IMR-90 (cell line): ENCODE data around the gene LUC7L2. TPM values are rescaled to one million over a fixed set of nuclear protein-coding genes. Genes with fewer than 3 reads are reported as not detected.

Source experiments
- ATAC-seq: fragments of 200-7000 bp; cut with Tn5 transposase; 2 replicates; pipeline ENCODE4 v1.9.1; 2020; ENCODE audit warnings: low read depth, mild to moderate bottlenecking, moderate library complexity
- BruUV-seq: library from RNA; stranded (reverse); fragments of 400-500 nt; replicated peaks from 2 replicates; lab custom pipeline; 2021; lab: Mats Ljungman, UMichigan
- CTCF ChIA-PET: fragments of 300-600 bp; formaldehyde crosslinking; extraction: SDS; loops from one replicate; lab custom pipeline; 2021; ENCODE audit warnings: antibody characterized with exemption; lab: Yijun Ruan, JAX
- POLR2A ChIA-PET: fragments of 300-600 bp; sonication (Branson Sonifier 250); formaldehyde crosslinking; loops from one replicate; lab custom pipeline; 2022; ENCODE audit warnings: antibody characterized with exemption; ENCODE audit not compliant: unreplicated experiment; lab: Charles Lee
- DNase-seq: peaks from one replicate; pipeline ENCODE4 v3.0.0; 2013
- H2AFZ ChIP-seq: replicated peaks from 2 replicates; pipeline ENCODE3; 2013; ENCODE audit warnings: low read length, mild to moderate bottlenecking; ENCODE audit not compliant: poor library complexity
- H2AK5ac ChIP-seq: 2 replicates; pipeline ENCODE4 v1.6.1; 2013; ENCODE audit warnings: low read depth, low read length, inconsistent platforms
- H2AK9ac ChIP-seq: replicated peaks from 2 replicates; pipeline ENCODE3; 2013; ENCODE audit warnings: mild to moderate bottlenecking, low read depth, low read length, moderate library complexity; ENCODE audit not compliant: poor library complexity
- H2BK120ac ChIP-seq: 2 replicates; pipeline ENCODE4 v1.6.1; 2013; ENCODE audit warnings: low read depth, low read length, inconsistent platforms
- H2BK15ac ChIP-seq: 3 replicates; pipeline ENCODE4 v1.6.1; 2013; ENCODE audit warnings: low read depth, low read length, inconsistent platforms
- H2BK20ac ChIP-seq: 2 replicates; pipeline ENCODE4 v1.6.1; 2013; ENCODE audit warnings: low read depth, mild to moderate bottlenecking, inconsistent platforms, low read length, moderate library complexity
- H2BK5ac ChIP-seq: 2 replicates; pipeline ENCODE4 v1.6.1; 2013; ENCODE audit warnings: mild to moderate bottlenecking, low read depth, low read length, inconsistent platforms; ENCODE audit not compliant: poor library complexity, severe bottlenecking
- H3K14ac ChIP-seq: replicated peaks from 2 replicates; pipeline ENCODE4 v1.6.1; 2013; ENCODE audit warnings: low read depth, low read length, inconsistent platforms
- H3K18ac ChIP-seq: 2 replicates; pipeline ENCODE4 v1.6.1; 2013; ENCODE audit warnings: low read depth, low read length, control low read depth
- H3K23ac ChIP-seq: 2 replicates; pipeline ENCODE4 v1.6.1; 2013; ENCODE audit warnings: low read depth, low read length, inconsistent platforms
- H3K27ac ChIP-seq: 2 replicates; pipeline ENCODE4 v1.5.1; 2013; ENCODE audit warnings: mild to moderate bottlenecking, control low read depth, low read length; ENCODE audit not compliant: insufficient read depth
- H3K27me3 ChIP-seq: 2 replicates; pipeline ENCODE4 v1.6.1; 2013; ENCODE audit warnings: low read length; ENCODE audit not compliant: control insufficient read depth, insufficient read depth
- H3K36me3 ChIP-seq: 2 replicates; pipeline ENCODE4 v1.6.1; 2013; ENCODE audit warnings: low read length, mixed read lengths; ENCODE audit not compliant: control insufficient read depth, insufficient read depth
- H3K4ac ChIP-seq: 2 replicates; pipeline ENCODE4 v1.6.1; 2013; ENCODE audit warnings: low read depth, low read length, inconsistent platforms
- H3K4me1 ChIP-seq: 2 replicates; pipeline ENCODE4 v1.6.1; 2013; ENCODE audit warnings: low read length, mixed read lengths; ENCODE audit not compliant: control insufficient read depth, insufficient read depth
- H3K4me2 ChIP-seq: 2 replicates; pipeline ENCODE4 v1.6.1; 2013; ENCODE audit warnings: low read depth, mild to moderate bottlenecking, control low read depth, low read length, moderate library complexity
- H3K4me3 ChIP-seq: 2 replicates; pipeline ENCODE4 v1.5.1; 2013; ENCODE audit warnings: low read depth, mild to moderate bottlenecking, control low read depth, low read length, moderate library complexity; ENCODE audit not compliant: insufficient read depth
- H3K56ac ChIP-seq: 2 replicates; pipeline ENCODE4 v1.6.1; 2013; ENCODE audit warnings: low read length, inconsistent platforms; ENCODE audit not compliant: insufficient read depth; ENCODE audit errors: extremely low read depth
- H3K79me1 ChIP-seq, 2 experiments: 2 replicates each; pipeline ENCODE4 v1.6.1; 2013; ENCODE audit warnings: low read length in 2 of 2, inconsistent platforms in 1 of 2, low read depth in 1 of 2
- H3K9ac ChIP-seq: 2 replicates; pipeline ENCODE4 v1.6.1; 2013; ENCODE audit warnings: low read depth, low read length, control low read depth
- H3K9me1 ChIP-seq: 2 replicates; pipeline ENCODE4 v1.6.1; 2013; ENCODE audit warnings: low read length, inconsistent platforms; ENCODE audit not compliant: insufficient read depth
- H3K9me3 ChIP-seq: 2 replicates; pipeline ENCODE4 v1.6.1; 2013; ENCODE audit warnings: low read length; ENCODE audit not compliant: control insufficient read depth, insufficient read depth
- H4K20me1 ChIP-seq: 2 replicates; pipeline ENCODE4 v1.6.1; 2013; ENCODE audit warnings: low read length, inconsistent platforms; ENCODE audit not compliant: insufficient read depth
- H4K5ac ChIP-seq: 2 replicates; pipeline ENCODE4 v1.6.1; 2013; ENCODE audit warnings: mild to moderate bottlenecking, low read depth, low read length, control low read depth
- H4K8ac ChIP-seq, 2 experiments: 2 replicates each; pipeline ENCODE4 v1.6.1; 2013; ENCODE audit warnings: low read depth in 2 of 2, low read length in 2 of 2, control low read depth in 1 of 2, inconsistent platforms in 1 of 2
- H4K91ac ChIP-seq: 2 replicates; pipeline ENCODE4 v1.6.1; 2013; ENCODE audit warnings: low read depth, low read length, inconsistent platforms; ENCODE audit not compliant: insufficient read depth
- BHLHE40 ChIP-seq: fragments of 150-350 bp; IDR thresholded peaks from 2 replicates; pipeline ENCODE4 v1.6.1; 2016; ENCODE audit warnings: mild to moderate bottlenecking, low read depth, low read length
- CEBPB ChIP-seq: IDR thresholded peaks from 2 replicates; pipeline ENCODE4 v1.6.1; 2012; ENCODE audit warnings: low read depth, low read length, improper control_type of control experiment
- CHD1 ChIP-seq: IDR thresholded peaks from 2 replicates; pipeline ENCODE4 v1.6.1; 2012; ENCODE audit warnings: low read depth, low read length, improper control_type of control experiment
- CTCF ChIP-seq: conservative IDR thresholded peaks from 2 replicates; pipeline ENCODE4 v1.5.1; 2012; ENCODE audit warnings: mild to moderate bottlenecking, low read depth, low read length, improper control_type of control experiment
- ELK1 ChIP-seq: fragments of 150-350 bp; IDR thresholded peaks from 2 replicates; pipeline ENCODE4 v1.6.1; 2016; ENCODE audit warnings: low read depth, mild to moderate bottlenecking, low read length, moderate library complexity, borderline replicate concordance
- FOS ChIP-seq: fragments of 150-350 bp; IDR thresholded peaks from 2 replicates; pipeline ENCODE4 v1.6.1; 2016; ENCODE audit warnings: low read depth, low read length
- MAFK ChIP-seq: IDR thresholded peaks from 2 replicates; pipeline ENCODE4 v1.6.1; 2012; ENCODE audit warnings: low read depth, low read length, improper control_type of control experiment
- MAZ ChIP-seq: IDR thresholded peaks from 2 replicates; pipeline ENCODE4 v1.6.1; 2012; ENCODE audit warnings: low read depth, mild to moderate bottlenecking, low read length, improper control_type of control experiment, moderate library complexity, borderline replicate concordance
- MXI1 ChIP-seq: IDR thresholded peaks from 2 replicates; pipeline ENCODE4 v1.6.1; 2012; ENCODE audit warnings: low read depth, mild to moderate bottlenecking, low read length, moderate library complexity, borderline replicate concordance
- NFE2L2 ChIP-seq: fragments of 150-350 bp; IDR thresholded peaks from 2 replicates; pipeline ENCODE4 v1.6.1; 2016; ENCODE audit warnings: low read depth, mild to moderate bottlenecking, low read length
- POLR2A ChIP-seq: IDR thresholded peaks from 2 replicates; pipeline ENCODE4 v1.6.1; 2012; ENCODE audit warnings: mild to moderate bottlenecking, low read depth, low read length
- RAD21 ChIP-seq: IDR thresholded peaks from 2 replicates; pipeline ENCODE4 v1.6.1; 2012; ENCODE audit warnings: low read length, improper control_type of control experiment
- RCOR1 ChIP-seq: IDR thresholded peaks from 2 replicates; pipeline ENCODE4 v1.6.1; 2012; ENCODE audit warnings: mild to moderate bottlenecking, low read length, improper control_type of control experiment; ENCODE audit not compliant: insufficient replicate concordance
- RFX5 ChIP-seq: IDR thresholded peaks from 2 replicates; pipeline ENCODE4 v1.8.0; 2012; ENCODE audit warnings: low read depth, mild to moderate bottlenecking, low read length, moderate library complexity
- USF2 ChIP-seq: fragments of 150-350 bp; IDR thresholded peaks from 2 replicates; pipeline ENCODE4 v1.6.1; 2017; ENCODE audit warnings: mild to moderate bottlenecking, antibody characterized with exemption, low read length, low read depth
- WGBS, 2 experiments: methylation state at CpG; one replicate each; pipeline versions ENCODE4 v1.1.5 to v1.1.7; 2013; ENCODE audit warnings: missing lambda C conversion rate in 2 of 2; ENCODE audit not compliant: insufficient read length in 1 of 2; ENCODE audit errors: extremely low coverage in 2 of 2; 5-methylcytosine and 5-hydroxymethylcytosine counted together
- dilution Hi-C: fragments of 300-500 bp; cut with HindIII; formaldehyde crosslinking; loops from one replicate; pipeline ENCODE4 v1.14.3; 2018; ENCODE audit warnings: low sequenced_read_pairs; ENCODE audit not compliant: unreplicated experiment
- in situ Hi-C: fragments of 300-500 bp; cut with MboI; formaldehyde crosslinking; loops from 3 replicates; pipeline ENCODE4 v1.14.3; 2019; ENCODE audit warnings: low sequenced_read_pairs, inconsistent platforms, mixed read lengths
- intact Hi-C: fragments of 100-400 bp; cut with micrococcal nuclease; formaldehyde crosslinking; loops from 2 replicates; pipeline ENCODE4 v1.10.0; 2022
- polyA plus RNA-seq, 3 experiments: library from polyadenylated mRNA; depleted of rRNA; stranded (reverse); fragments of >200 nt; gene quantifications; 2 replicates each; pipeline ENCODE4 v1.2.3, GENCODE V29; 2012; ENCODE audit warnings: low replicate concordance in 1 of 3
- total RNA-seq: library from RNA; depleted of rRNA; stranded (reverse); fragments of >200 nt; gene quantifications from 2 replicates; pipeline ENCODE4 v1.2.3, GENCODE V29; 2012

Gene LUC7L2
- total and polyA plus RNA-seq, 2 of the 4 experiments (the other 2 are of a cell fraction), result 14.9 to 31.8 TPM

GRCh38 chr7:139421123-139421522, 61.4 kb downstream of the LUC7L2 start:
- no peak overlapping the region for H2AK9ac ChIP-seq
- BruUV-seq, result no TSS peak
- no peak overlapping the region for H2BK120ac ChIP-seq
- no CpG with 5 or more reads among the region's 1 CpG for WGBS, 2 experiments
- in situ Hi-C loops, result no loop called here
- no peak overlapping the region for H3K4ac ChIP-seq
- no peak overlapping the region for H3K9ac ChIP-seq
- peaks cover 8 to 22% of the 10 kb centered on the region in 2 experiments; a peak in 2 of 4 replicates for H3K79me1 ChIP-seq
- no peak overlapping the region for H3K4me3 ChIP-seq
- no peak overlapping the region for H3K18ac ChIP-seq
- H3K9me3 ChIP-seq, result no peaks in the 10 kb centered on the region
- ATAC-seq (no peak), DNase-seq (no peak)
- no peaks in the 10 kb centered on the region for H4K20me1 ChIP-seq
- no peak overlapping the region for H3K23ac ChIP-seq
- no peak overlapping the region for H2BK5ac ChIP-seq
- no peaks in the 10 kb centered on the region for H3K4me1 ChIP-seq
- no peak overlapping the region for H3K14ac ChIP-seq
- no peak overlapping the region for H2AFZ ChIP-seq
- POLR2A ChIA-PET, result no interaction called here
- H2BK20ac ChIP-seq, result no peak overlapping the region
- CTCF ChIA-PET, result interaction anchor here (6.0 kb wide), 1 partner anchor 13 kb away, joined by 36 read pairs; no protein-coding TSS in a partner anchor
- dilution Hi-C loops, result no loop called here
- no peaks in the 10 kb centered on the region for H3K9me1 ChIP-seq
- no peak overlapping the region for H2AK5ac ChIP-seq
- H2BK15ac ChIP-seq, result no peak overlapping the region
- intact Hi-C loops, result no loop called here
- no peak overlapping the region for H3K27ac ChIP-seq
- no peak overlapping the region for H4K5ac ChIP-seq
- H3K4me2 ChIP-seq, result no peak overlapping the region
- TF ChIP-seq MAZ, result no peak
- TF ChIP-seq ELK1, result no peak
- no peak for TF ChIP-seq POLR2A
- TF ChIP-seq RFX5, result no peak
- no peak for TF ChIP-seq RCOR1
- no peak for TF ChIP-seq MXI1
- no peak for TF ChIP-seq FOS
- no peak for TF ChIP-seq RAD21
- TF ChIP-seq NFE2L2, result no peak
- TF ChIP-seq CEBPB, result no peak
- TF ChIP-seq USF2, result no peak
- no peak for TF ChIP-seq BHLHE40
- TF ChIP-seq CTCF, result no peak
- TF ChIP-seq MAFK, result no peak
- no peak for TF ChIP-seq CHD1
- no peak overlapping the region for H4K8ac ChIP-seq
- no peak overlapping the region for H4K91ac ChIP-seq
- no peak overlapping the region for H3K56ac ChIP-seq
- no peaks in the 10 kb centered on the region for H3K27me3 ChIP-seq
- H3K36me3 ChIP-seq, result peaks cover 26% of the 10 kb centered on the region
